ENCODE measurements around the gene ARAP1. TPM values are rescaled to one million over a fixed set of nuclear protein-coding genes. Genes with fewer than 3 reads are reported as not detected.

The ARAP1 gene
- total and polyA plus RNA-seq, 7 donors, result 31.9 to 135 (median 61.5) TPM

DNA sequence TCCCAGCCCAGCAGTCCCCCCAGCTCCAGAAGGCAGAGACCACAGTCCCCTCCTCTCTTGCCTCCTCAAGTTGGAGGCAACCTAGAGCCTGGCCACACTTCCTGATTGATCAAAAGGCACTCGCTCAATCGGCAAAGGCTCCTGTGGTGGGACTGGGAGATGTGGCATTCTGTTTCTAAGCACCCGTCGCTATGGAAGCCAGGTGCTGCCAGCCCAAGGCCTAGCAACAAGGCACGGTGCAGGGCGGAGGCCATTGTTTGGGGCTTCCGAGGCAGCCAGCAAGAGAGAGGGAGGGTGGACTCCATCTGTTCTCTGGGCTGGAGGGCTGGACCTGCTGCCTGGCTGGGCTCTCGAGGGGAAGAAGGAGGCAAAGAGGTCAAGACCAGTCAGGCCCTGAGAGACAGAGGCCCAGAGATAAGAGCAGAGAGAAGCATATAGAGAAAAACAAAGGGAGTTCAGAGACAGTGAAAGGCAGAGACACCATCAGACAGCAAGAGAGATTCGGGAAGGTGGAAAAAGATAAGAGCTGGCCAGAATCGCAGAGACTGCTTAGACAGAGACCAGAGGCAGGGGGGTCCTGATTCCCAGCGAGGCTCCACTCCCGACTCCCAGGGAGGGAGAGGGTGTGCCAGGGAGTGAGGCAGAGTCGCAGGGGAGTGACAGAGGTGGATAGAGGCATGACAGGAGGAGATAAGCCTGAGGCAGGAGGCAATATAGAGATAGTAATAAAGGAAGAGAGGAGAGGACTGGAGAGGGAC is 99.2 kb downstream of the ARAP1 start:
- no peak overlapping the region for H3K27ac ChIP-seq
- no peaks in the 10 kb centered on the region for H3K4me1 ChIP-seq
- WGBS, 2 donors, result 71 to 73% methylated on average over 13 of the region's 13 CpGs
- no peaks in the 10 kb centered on the region for H3K27me3 ChIP-seq
- DNase-seq, result no peak
- H3K9me3 ChIP-seq, result no peaks in the 10 kb centered on the region
- TF ChIP-seq CTCF (IDR thresholded peaks at IDR 0.05) (no peak), POLR2A (IDR thresholded peaks at IDR 0.05) (no peak), EP300 (IDR thresholded peaks at IDR 0.05) (no peak), POLR2AphosphoS5 (IDR thresholded peaks at IDR 0.05) (no peak)
- no peak overlapping the region for H3K4me3 ChIP-seq
- no peaks in the 10 kb centered on the region for H3K36me3 ChIP-seq
- intact Hi-C loops (cut with DNase I), result no loop called here

- intact Hi-C loops (cut with DNase I), result no loop called here
These were observed 100.1 kb downstream of the ARAP1 start for GRCh38 chr11:72652133-72652532.

DNA sequence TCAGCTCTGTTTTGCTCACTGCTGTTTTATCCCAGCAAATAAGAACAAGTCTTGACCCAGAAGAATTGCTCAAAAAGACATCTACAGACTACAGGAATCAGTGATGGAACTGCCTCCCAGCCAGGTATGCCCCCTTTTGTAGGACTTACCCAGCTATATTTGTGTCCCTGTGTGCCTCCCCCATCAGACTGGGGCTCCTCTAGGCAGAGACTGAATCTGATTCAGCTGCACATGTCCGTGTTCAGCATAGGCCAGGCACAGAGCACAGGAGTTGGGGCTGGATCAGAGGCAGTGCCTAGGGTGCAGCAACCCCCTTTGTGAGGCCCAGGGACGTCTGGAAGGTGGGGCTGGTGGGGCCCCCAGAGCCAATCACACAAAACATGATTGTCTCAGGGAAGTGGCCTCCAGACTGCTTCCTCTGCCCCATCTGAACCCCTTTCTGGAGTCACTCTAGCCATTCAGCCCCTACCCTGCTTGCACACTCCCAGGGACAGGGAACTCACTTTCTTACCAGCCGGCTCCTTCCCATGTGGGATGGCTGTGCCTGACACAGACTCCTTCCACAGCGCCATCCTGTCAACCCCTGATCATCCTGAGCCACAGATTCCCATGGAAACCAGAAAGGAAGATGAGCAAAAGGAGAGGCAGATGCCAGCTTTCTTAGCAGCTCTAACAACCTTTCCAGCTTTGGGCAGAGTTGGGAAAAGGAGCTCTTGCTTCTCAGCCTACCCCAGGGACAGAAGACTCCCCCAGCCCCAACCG is 102.8 kb downstream of the ARAP1 start:
- H3K4me1 ChIP-seq, result no peaks in the 10 kb centered on the region
- H3K27me3 ChIP-seq, result no peaks in the 10 kb centered on the region
- H3K27ac ChIP-seq, result no peak overlapping the region
- WGBS, 2 donors, result 72 to 74% methylated on average over 5 of the region's 5 CpGs
- no peak for TF ChIP-seq POLR2A (IDR thresholded peaks at IDR 0.05)
- TF ChIP-seq CTCF (IDR thresholded peaks at IDR 0.05), result no peak
- no peak for TF ChIP-seq POLR2AphosphoS5 (IDR thresholded peaks at IDR 0.05)
- TF ChIP-seq EP300 (IDR thresholded peaks at IDR 0.05), result no peak
- no peak overlapping the region for H3K4me3 ChIP-seq
- no peak for DNase-seq
- no peaks in the 10 kb centered on the region for H3K9me3 ChIP-seq
- intact Hi-C loops (cut with DNase I), result loop anchor here (10.0 kb wide), 1 partner anchor 175 kb away; no protein-coding TSS in a partner anchor
- H3K36me3 ChIP-seq, result no peaks in the 10 kb centered on the region

More at GRCh38 chr11:72652133-72652532, 100.1 kb downstream of the ARAP1 start:
- no peak for DNase-seq
- Histone ChIP-seq H3K4me3 (no peak overlapping the region), H3K9me3 (no peaks in the 10 kb centered on the region), H3K36me3 (no peaks in the 10 kb centered on the region), H3K27me3 (no peaks in the 10 kb centered on the region), H3K27ac (no peak overlapping the region), H3K4me1 (no peaks in the 10 kb centered on the region)
- TF ChIP-seq CTCF (IDR thresholded peaks at IDR 0.05) (no peak), EP300 (IDR thresholded peaks at IDR 0.05) (no peak), POLR2AphosphoS5 (IDR thresholded peaks at IDR 0.05) (no peak), POLR2A (IDR thresholded peaks at IDR 0.05) (no peak)

DNA sequence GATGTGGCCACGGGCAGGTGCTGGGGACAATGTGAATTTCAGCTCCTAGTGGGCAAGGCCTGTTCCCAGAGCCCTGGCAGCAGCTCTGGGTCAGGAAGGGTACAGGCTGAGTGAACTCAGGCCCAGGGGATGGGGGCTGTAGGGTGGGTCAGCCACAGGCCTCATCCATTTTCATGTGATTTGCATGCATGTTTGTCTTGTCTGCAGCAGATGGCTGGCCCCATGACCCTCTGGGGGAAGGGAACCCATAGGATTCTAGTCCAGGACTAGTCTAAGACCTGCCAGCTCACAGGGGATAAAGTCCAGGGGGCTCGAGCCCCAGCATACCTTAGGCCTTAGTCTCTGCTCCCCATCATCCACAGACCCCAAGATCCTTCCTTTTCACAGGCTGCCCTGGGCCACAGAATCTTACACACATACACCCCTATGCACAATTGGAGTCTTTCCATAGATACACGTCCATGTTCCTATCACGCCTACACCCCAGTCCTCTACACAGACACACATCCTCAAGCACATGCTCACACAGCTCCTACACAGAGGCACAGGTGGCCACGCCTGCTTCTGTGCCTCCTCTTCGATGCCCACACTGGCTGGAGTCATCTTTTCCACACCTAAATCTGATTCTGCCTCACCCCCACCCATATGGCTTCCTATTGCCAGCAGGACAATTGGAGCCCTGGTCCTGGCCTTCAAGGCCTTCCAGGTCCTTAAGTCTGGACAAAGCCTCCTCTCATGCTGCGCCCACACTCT is 103.6 kb downstream of the ARAP1 start:
- Histone ChIP-seq H3K36me3 (no peaks in the 10 kb centered on the region), H3K9me3 (no peaks in the 10 kb centered on the region), H3K4me3 (no peak overlapping the region), H3K4me1 (peaks cover 0 to 2% (median under 1%) of the 10 kb centered on the region in 4 donors), H3K27me3 (no peaks in the 10 kb centered on the region), H3K27ac (no peak overlapping the region)
- 80 to 83% methylated on average over 7 of the region's 7 CpGs for WGBS, 2 donors
- DNase-seq, result no peak
- no peak for TF ChIP-seq POLR2A (IDR thresholded peaks at IDR 0.05)
- no peak for TF ChIP-seq CTCF (IDR thresholded peaks at IDR 0.05)
- no peak for TF ChIP-seq POLR2AphosphoS5 (IDR thresholded peaks at IDR 0.05)
- no peak for TF ChIP-seq EP300 (IDR thresholded peaks at IDR 0.05)
- intact Hi-C loops (cut with DNase I), result loop anchor here (10.0 kb wide), 1 partner anchor 174 kb away; no protein-coding TSS in a partner anchor

Measured in sigmoid colon (tissue), 7 donors.